Karpas-422 (cell line): ENCODE data around the gene CTIF. TPM values are rescaled to one million over a fixed set of nuclear protein-coding genes. Genes with fewer than 3 reads are reported as not detected.

Source experiments
- DNase-seq: peaks from one replicate; pipeline ENCODE4 v3.0.0-alpha.2; 2015
- H2AFZ ChIP-seq: fragments of 200-600 bp; sonication (generic); 2 replicates; pipeline ENCODE4 v1.6.1; 2014; ENCODE audit warnings: antibody characterized with exemption, low read length, mixed read lengths
- H3K27ac ChIP-seq: fragments of 200-600 bp; sonication (generic); 2 replicates; pipeline ENCODE4 v1.5.1; 2014; ENCODE audit warnings: mild to moderate bottlenecking, low read length, moderate library complexity
- H3K27me3 ChIP-seq: fragments of 200-600 bp; sonication (generic); 2 replicates; pipeline ENCODE4 v1.6.1; 2014; ENCODE audit warnings: low read length, mixed read lengths
- H3K36me3 ChIP-seq: fragments of 200-600 bp; sonication (generic); 2 replicates; pipeline ENCODE4 v1.6.1; 2014; ENCODE audit warnings: low read length, mixed read lengths; ENCODE audit not compliant: insufficient read depth
- H3K4me1 ChIP-seq: fragments of 200-600 bp; sonication (generic); 2 replicates; pipeline ENCODE4 v1.6.1; 2014; ENCODE audit warnings: mild to moderate bottlenecking, low read length, mixed read lengths
- H3K4me2 ChIP-seq: fragments of 200-600 bp; sonication (generic); 2 replicates; pipeline ENCODE4 v1.6.1; 2014; ENCODE audit warnings: low read length, low read depth, mild to moderate bottlenecking; ENCODE audit not compliant: poor library complexity, severe bottlenecking
- H3K4me3 ChIP-seq: fragments of 200-600 bp; sonication (generic); 2 replicates; pipeline ENCODE4 v1.5.1; 2014; ENCODE audit warnings: mild to moderate bottlenecking, antibody characterized with exemption, low read length, mixed read lengths
- H3K79me2 ChIP-seq: fragments of 200-600 bp; sonication (generic); 2 replicates; pipeline ENCODE4 v1.6.1; 2014; ENCODE audit warnings: mild to moderate bottlenecking, low read length, mixed read lengths
- H3K9ac ChIP-seq: fragments of 200-600 bp; sonication (generic); 2 replicates; pipeline ENCODE4 v1.6.0; 2014; ENCODE audit warnings: low read length
- H3K9me2 ChIP-seq: fragments of 200-600 bp; sonication (generic), shearing (Covaris generic); replicated peaks from 2 replicates; pipeline ENCODE4 v1.6.0; 2014; ENCODE audit warnings: mild to moderate bottlenecking, low read length, moderate library complexity; ENCODE audit not compliant: insufficient read depth
- H3K9me3 ChIP-seq: fragments of 300-700, 200-600 bp; sonication (generic); 2 replicates; pipeline ENCODE4 v1.6.1; 2014; ENCODE audit warnings: low read length, mixed read lengths
- H4K20me1 ChIP-seq: fragments of 200-600 bp; sonication (generic); 2 replicates; pipeline ENCODE4 v1.6.1; 2014; ENCODE audit warnings: mild to moderate bottlenecking, antibody characterized with exemption, low read length, low read depth; ENCODE audit not compliant: insufficient read depth
- total RNA-seq: library from RNA; depleted of rRNA; stranded (reverse); fragments of >200 nt; shearing (Covaris generic); gene quantifications from 2 replicates; pipeline ENCODE4 v1.2.3, GENCODE V29; 2014; ENCODE audit warnings: low replicate concordance

Gene CTIF
- total RNA-seq, 1 experiment from 2014 or later = 0.60 TPM

- Histone ChIP-seq H3K36me3 (no peaks in the 10 kb centered on the region), H3K27ac (no peak overlapping the region), H3K9ac (no peak overlapping the region), H3K9me3 (no peaks in the 10 kb centered on the region), H3K27me3 (no peaks in the 10 kb centered on the region), H3K4me3 (no peak overlapping the region), H4K20me1 (no peaks in the 10 kb centered on the region), H2AFZ (no peak overlapping the region), H3K79me2 (no peaks in the 10 kb centered on the region), H3K9me2 (no peaks in the 10 kb centered on the region), H3K4me2 (no peak overlapping the region), H3K4me1 (peaks cover 28% of the 10 kb centered on the region)
- DNase-seq = peak; percentile 88
These were observed 138.0 kb downstream of the CTIF start for GRCh38 chr18:48676756-48677368.

GRCh38 chr18:48678237-48679115, 139.6 kb downstream of the CTIF start:
- no peak overlapping the region for H3K9ac ChIP-seq
- no peaks in the 10 kb centered on the region for H3K36me3 ChIP-seq
- no peak overlapping the region for H3K27ac ChIP-seq
- H3K9me3 ChIP-seq = no peaks in the 10 kb centered on the region
- H3K27me3 ChIP-seq = no peaks in the 10 kb centered on the region
- H3K9me2 ChIP-seq = no peaks in the 10 kb centered on the region
- no peaks in the 10 kb centered on the region; the same call in 1 of the 2 replicates for H4K20me1 ChIP-seq
- no peaks in the 10 kb centered on the region for H3K79me2 ChIP-seq
- no peak overlapping the region for H3K4me2 ChIP-seq
- no peak overlapping the region for H2AFZ ChIP-seq
- no peak overlapping the region for H3K4me3 ChIP-seq
- no peak for DNase-seq
- H3K4me1 ChIP-seq = peaks cover 22% of the 10 kb centered on the region

DNA sequence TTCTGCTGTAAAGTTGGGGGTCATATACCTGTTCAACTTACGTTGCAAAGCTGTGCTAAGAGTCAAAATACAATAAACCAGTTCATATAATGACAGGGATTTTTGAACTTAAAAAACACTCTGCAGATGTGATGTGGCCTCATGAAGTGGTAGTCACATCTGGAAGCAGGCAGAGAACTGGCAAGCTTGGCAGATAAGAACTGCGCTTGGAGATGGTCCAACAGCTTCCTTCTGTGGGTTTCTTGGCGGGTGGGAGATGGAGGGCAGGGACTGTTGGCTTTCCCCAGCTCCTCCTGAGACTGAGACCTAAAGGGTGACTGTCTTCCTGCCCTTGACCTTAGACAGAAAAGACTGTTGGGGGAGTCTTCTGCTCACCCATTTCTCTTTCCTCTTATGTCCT, 140.4 kb downstream of the CTIF start:
- Histone ChIP-seq H3K9me2 (no peaks in the 10 kb centered on the region), H3K9me3 (no peaks in the 10 kb centered on the region), H3K4me3 (no peak overlapping the region), H3K79me2 (no peaks in the 10 kb centered on the region), H2AFZ (no peak overlapping the region), H4K20me1 (no peaks in the 10 kb centered on the region; the same call in 1 of the 2 replicates), H3K4me2 (no peak overlapping the region), H3K4me1 (peaks cover 15% of the 10 kb centered on the region), H3K9ac (no peak overlapping the region), H3K27me3 (no peaks in the 10 kb centered on the region), H3K36me3 (no peaks in the 10 kb centered on the region), H3K27ac (no peak overlapping the region)
- DNase-seq = no peak

- no peaks in the 10 kb centered on the region for H3K27me3 ChIP-seq
- no peaks in the 10 kb centered on the region; the same call in 1 of the 2 replicates for H4K20me1 ChIP-seq
- no peak overlapping the region for H3K27ac ChIP-seq
- no peak for DNase-seq
- no peak overlapping the region for H3K4me2 ChIP-seq
- no peak overlapping the region for H2AFZ ChIP-seq
- no peaks in the 10 kb centered on the region for H3K9me2 ChIP-seq
- peaks cover 4% of the 10 kb centered on the region for H3K4me1 ChIP-seq
- H3K9me3 ChIP-seq = no peaks in the 10 kb centered on the region
- H3K9ac ChIP-seq = no peak overlapping the region
- H3K36me3 ChIP-seq = no peaks in the 10 kb centered on the region
- H3K79me2 ChIP-seq = no peaks in the 10 kb centered on the region
- no peak overlapping the region for H3K4me3 ChIP-seq
These were observed 141.8 kb downstream of the CTIF start for GRCh38 chr18:48680339-48681250.

DNA sequence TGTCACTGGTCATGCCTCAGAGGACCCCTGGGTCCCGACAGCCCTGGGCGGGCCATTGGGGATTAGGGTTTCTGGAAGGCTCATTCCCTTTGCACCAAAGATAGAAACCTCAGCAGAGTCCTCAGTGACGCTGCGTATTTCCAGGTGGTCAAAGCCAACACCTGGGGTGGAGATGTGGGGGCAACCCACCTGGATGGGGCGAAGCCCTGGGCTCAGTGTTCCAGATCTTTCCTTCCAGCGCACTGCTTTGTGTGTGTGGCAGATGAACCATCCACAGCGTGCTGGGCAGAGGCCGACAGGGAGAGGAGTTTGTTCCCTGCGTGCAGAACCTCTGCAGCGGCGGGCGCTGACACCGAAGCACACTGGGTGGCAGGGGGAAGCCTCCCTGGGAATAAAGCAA, 143.9 kb downstream of the CTIF start:
- no peaks in the 10 kb centered on the region for H3K9me3 ChIP-seq
- no peaks in the 10 kb centered on the region for H3K27me3 ChIP-seq
- no peak overlapping the region for H3K9ac ChIP-seq
- no peak overlapping the region for H2AFZ ChIP-seq
- H3K79me2 ChIP-seq = no peaks in the 10 kb centered on the region
- H3K4me3 ChIP-seq = no peak overlapping the region
- no peak for DNase-seq
- no peaks in the 10 kb centered on the region for H3K9me2 ChIP-seq
- H3K4me1 ChIP-seq = no peaks in the 10 kb centered on the region
- no peak overlapping the region for H3K27ac ChIP-seq
- H3K4me2 ChIP-seq = no peak overlapping the region
- no peaks in the 10 kb centered on the region; the same call in 1 of the 2 replicates for H4K20me1 ChIP-seq
- no peaks in the 10 kb centered on the region for H3K36me3 ChIP-seq

DNA sequence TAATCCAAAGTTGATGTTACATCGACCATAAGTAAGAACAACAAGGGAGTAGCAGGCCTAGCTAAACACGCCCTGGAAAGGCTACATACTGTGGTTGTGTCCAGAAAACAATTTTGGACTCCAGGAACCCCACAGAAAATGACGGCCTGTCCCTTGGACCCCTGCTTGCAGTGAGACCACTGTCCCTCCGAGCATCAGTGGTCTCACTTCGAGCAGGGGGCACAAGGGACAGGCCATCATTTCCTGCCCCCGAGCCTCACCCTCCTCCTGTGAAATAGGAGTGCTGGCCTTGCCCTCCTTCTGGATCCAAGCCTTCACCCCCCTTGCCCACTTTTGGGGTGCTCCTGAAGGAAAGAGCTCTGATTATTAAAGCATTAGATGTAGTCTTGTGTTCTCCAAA, 144.4 kb downstream of the CTIF start:
- no peak overlapping the region for H3K4me2 ChIP-seq
- no peaks in the 10 kb centered on the region for H3K9me3 ChIP-seq
- H3K27ac ChIP-seq = no peak overlapping the region
- H3K4me1 ChIP-seq = no peaks in the 10 kb centered on the region
- no peak overlapping the region for H3K9ac ChIP-seq
- H3K4me3 ChIP-seq = no peak overlapping the region
- H3K36me3 ChIP-seq = no peaks in the 10 kb centered on the region
- H2AFZ ChIP-seq = no peak overlapping the region
- no peaks in the 10 kb centered on the region for H3K27me3 ChIP-seq
- H3K79me2 ChIP-seq = no peaks in the 10 kb centered on the region
- DNase-seq = no peak
- H4K20me1 ChIP-seq = no peaks in the 10 kb centered on the region; the same call in 1 of the 2 replicates
- H3K9me2 ChIP-seq = no peaks in the 10 kb centered on the region

- Histone ChIP-seq H3K9me3 (no peaks in the 10 kb centered on the region), H3K27ac (no peak overlapping the region), H4K20me1 (no peaks in the 10 kb centered on the region; the same call in 1 of the 2 replicates), H3K27me3 (no peaks in the 10 kb centered on the region), H3K4me3 (no peak overlapping the region), H3K4me1 (no peaks in the 10 kb centered on the region), H3K4me2 (no peak overlapping the region), H3K9ac (no peak overlapping the region), H3K79me2 (no peaks in the 10 kb centered on the region), H3K9me2 (no peaks in the 10 kb centered on the region), H3K36me3 (no peaks in the 10 kb centered on the region), H2AFZ (no peak overlapping the region)
- DNase-seq = no peak
These were observed 144.8 kb downstream of the CTIF start for GRCh38 chr18:48683661-48684060.
